GM19193 (cell line): ENCODE measurements around the gene CEP295NL.

Experiments
- POLR2A ChIP-seq: IDR thresholded peaks from 4 replicates; pipeline ENCODE4 v1.6.1; 2011; ENCODE audit not compliant: insufficient read depth, insufficient read length; ENCODE audit errors: extremely low read depth

The CEP295NL gene, protein sequence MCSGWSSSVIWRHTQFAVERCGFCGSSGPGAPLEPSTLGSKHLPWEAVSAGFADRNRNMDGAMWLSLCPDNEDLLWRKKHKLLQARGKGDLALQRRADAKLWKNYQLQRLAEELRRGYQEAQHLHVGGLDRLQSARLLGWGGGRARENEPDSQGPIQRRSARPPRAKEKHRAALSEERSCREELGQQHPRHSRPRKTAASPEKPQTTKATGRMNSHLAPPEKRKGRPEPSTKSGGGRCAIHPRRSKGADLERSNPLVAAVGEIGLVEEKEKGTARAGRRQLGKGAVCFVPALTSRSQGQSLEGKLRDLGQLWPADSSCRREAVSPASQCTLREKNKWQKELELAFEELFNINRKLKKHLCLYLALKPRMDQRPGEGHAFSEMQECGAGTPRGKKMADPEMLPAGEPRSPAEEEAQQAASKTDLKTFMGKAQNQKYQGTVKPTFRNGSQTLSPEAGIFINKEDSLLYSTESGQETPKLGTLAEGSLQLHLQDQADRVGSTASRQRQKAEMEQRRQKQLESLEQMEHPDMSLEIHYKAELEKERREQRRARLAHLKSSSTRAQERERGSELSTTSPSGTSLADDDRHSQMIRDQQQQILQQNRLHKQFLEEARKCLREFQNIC

DNA sequence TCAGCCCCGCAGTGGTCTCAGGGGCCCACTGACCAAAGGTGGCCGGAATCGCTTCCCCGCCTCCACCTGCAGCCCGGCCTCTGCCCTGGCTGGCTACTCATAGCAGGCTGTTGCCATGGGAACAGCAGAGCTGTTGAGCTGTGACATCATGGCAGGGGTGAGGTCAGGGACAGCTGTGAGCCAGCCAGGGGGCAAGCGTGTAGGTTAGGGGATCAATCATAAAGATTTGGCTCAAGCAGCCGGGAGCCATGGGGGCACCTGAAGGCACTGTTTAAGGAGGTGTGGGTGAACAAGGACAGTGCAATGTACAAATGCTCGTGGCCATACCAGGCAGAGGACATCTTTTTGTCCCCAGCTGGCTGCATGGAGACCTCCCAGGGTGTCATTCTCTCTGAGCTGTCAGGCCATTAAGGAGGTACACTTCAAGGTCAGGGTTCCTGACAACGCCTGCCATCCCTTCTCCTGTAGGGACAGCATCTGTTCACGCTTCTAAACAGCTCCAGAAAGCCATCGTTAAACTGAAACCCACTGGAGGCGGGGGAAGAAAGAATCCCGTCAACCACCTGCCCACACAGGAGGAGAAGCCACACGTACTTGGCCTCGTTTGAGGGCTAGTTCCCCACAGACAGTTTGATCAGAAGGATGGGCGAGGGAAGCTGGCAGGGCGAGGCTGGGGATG, at the start of gene CEP295NL:
TSS of gene CEP295NL (minus strand) at position 101 of the 679 bp plus-strand sequence. CDS start 1,373 bp downstream, outside the sequence.
- no peak for TF ChIP-seq POLR2A

DNA sequence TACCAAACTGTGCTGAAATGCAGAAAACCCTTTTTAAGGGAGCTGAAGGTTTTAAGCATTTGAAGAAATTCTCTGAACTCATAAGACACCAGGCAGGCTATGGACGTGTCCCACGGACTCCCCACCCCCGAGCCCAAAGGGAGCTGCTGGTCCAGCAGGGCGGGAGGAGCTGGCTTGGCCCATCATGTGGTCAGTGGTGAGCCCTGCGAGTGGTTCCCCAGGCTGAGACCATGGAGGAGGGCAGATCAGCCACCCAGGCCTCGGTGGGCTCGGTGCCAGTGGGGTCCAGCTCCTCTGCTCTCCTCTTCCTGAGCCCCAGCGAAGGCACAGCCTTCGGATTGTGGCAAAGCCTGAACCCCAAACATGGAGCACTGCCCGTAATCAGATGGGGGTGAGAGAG, 49.7 kb upstream of the CEP295NL start:
- TF ChIP-seq POLR2A: no peak

DNA sequence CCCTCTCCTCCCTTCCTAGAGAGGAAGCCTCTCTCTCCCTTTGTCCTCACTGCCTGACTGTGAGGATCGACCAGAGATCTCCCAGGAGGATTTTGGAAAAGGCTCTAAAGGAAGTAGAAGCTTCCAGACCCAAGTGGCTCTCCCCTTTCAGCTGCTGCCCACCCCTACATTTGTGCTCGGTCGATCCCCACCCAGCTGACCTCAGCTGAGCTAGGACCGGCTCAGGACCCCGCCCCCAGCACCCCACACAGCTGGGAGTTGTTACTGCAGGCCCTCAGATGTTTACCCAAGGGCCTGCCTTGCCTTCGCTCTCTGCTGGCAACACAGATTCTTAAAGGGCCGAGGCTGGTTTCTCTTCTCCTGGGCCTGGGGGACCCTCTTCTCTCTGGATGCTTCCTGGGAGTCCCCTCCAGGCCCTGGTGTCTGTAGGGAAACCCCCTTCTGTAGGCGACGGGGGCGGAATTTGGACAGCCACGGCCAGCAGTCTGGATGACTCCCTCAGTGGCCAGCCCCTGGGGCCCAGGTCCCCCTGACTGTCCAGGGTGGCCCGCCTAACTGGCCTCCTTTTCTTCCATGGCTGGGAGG, 49.1 kb upstream of the CEP295NL start:
- no peak for TF ChIP-seq POLR2A

DNA sequence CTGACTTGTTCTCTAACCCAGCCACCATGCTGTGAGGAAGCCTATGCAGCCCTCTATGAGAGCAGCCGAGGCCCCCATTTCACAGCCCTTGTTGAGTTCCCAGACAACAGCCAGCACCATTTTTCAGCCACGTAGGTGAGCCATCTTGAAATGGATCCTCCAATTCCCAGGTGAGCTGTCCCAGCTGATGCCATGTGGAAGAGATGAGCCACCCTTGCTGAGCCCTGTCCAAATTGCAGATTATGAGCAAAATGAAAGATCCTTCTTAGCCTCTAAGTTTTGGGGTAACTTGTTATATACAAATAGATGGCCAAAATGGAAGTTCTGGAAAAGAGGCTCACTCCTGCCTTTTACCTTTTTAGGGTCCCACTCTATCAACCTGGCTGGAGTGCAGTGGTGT, 47.9 kb upstream of the CEP295NL start:
- no peak for TF ChIP-seq POLR2A

DNA sequence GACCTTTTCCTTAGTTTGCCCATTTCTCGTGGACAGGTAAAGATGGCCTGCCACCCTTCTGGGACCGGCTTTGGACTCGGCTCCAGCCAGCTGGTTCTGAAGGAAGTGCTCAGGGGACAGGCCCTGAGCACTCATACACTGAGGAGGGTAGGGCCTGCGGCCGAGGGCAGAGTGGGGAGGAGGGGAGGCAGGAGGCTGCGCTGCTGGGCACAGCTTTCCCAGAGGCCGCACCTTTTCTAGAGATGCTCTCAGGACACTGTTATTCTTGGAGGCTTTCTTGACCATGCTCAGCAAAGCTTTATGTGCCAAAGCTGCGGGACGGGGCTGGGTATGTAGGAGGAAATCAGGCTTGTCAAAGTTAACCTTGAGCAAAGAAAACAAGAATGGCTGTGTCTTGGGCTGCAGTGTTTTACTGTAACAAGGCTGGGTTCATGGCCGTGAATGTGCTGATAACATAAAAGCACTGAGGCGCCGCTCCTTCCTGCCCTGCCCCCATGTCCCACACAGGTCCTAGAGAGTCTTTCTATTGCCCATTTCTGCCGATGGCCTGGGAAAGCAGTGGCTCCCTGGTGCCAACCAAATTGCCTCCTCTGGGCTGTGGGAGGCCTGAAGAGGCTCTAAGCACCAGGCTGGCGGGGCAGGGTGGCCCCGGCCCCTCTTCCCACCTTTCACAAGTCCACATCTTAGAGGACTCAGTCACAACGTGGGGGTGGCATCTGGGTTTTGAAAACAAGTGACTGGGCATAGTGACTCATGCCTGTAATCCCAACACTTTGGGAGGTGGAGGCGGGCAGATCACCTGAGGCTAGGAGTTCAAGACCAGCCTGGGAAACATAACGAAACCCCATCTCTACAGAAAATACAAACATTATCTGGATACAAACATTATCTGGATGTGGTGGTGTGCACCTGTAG, 44.5 kb upstream of the CEP295NL start:
- no peak for TF ChIP-seq POLR2A

DNA sequence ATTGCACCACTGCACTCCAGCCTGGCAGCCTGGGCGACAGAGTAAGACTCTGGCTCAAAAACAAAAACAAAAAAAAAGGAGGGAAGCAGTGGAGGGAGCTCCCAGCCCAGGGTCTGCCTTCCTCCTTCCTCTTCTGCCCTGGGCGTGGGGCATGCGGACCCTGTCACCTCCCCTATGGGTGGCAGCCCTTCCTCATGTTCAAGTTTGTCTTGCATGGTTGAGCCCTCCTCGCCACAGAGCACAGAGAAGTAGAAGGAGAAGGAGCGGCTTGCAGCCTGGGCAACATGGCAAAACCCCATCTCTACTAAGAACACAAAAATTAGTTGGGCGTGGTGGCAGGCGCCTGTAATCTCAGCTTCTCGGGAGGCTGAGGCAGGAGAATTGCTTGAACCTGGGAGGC, 43.6 kb upstream of the CEP295NL start:
- no peak for TF ChIP-seq POLR2A

DNA sequence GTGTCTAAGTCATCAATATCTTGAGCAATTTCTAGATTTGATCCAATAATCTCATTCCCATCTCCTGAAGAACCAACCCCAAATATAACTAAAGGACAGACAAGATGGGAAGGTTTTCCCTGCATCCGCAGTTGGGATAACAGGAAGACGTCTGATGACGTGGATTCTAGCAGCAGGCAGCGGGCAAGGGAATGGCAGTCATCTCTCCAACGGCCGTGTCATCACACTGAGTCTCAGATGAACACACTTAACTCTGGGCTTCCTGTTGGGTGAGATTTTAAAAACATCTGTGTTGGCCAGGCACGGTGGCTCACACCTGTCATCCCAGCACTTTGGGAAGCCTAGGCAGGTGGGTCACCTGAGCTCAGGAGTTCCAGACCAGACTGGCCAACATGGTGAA, 43.1 kb upstream of the CEP295NL start:
- no peak for TF ChIP-seq POLR2A

DNA sequence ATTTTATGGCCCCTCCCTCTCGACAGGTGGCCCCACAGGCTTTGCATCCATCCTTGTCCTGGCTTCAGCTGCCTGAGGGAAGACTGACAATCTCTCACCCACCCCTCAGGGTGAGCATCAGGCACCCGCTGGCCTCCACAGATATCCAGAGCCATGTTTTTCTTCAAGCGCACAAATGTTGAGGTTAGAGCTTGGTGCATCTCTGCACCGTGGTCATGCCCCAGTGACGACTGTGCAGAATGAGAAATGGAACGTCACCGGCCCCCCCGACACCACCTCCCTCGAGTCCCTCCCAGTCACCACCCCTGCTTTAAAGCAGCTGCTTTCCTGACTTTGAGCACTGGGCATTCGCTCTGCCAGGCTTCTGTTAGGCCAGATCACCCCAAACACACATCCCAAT, 42.0 kb upstream of the CEP295NL start:
- TF ChIP-seq POLR2A: no peak

DNA sequence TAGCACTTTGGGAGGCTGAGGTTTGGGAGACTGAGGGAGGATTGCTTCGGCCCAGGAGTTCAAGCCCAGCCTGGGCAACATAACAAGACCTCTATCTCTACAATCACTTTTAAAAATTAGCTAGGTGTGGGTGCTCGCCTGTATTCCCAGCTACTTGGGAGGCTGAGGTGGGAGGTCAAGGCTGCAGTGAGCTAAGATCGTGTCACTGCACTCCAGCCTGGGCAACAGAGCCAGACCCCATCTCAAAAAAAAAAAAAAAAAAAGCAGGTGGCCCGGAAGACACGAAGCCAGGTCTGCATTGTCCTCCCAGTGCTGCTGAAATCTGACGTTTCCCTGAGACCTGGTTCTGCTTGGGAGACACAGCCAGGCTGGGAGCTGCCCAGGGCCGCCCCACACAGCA, 41.0 kb upstream of the CEP295NL start:
- no peak for TF ChIP-seq POLR2A

DNA sequence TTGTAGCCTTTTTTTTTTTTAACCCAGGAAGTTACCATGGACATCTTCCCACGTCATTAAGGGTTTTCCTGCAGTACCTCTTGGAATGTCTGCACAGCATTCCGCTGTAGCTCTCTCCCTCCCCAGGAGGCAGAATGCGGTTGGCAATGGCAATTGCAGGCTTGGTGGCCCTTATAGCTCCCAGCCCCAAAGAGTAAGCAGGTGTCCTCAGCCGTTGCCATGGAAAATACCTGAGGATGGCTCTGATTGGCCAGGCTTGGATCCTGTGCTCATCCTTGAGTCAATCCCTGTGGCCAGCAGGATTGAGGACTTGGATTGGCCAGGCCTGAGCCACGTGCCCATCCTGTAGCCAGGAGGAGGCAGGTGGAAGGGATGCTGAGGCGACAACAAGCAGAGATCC, 37.7 kb upstream of the CEP295NL start:
- TF ChIP-seq POLR2A: no peak

DNA sequence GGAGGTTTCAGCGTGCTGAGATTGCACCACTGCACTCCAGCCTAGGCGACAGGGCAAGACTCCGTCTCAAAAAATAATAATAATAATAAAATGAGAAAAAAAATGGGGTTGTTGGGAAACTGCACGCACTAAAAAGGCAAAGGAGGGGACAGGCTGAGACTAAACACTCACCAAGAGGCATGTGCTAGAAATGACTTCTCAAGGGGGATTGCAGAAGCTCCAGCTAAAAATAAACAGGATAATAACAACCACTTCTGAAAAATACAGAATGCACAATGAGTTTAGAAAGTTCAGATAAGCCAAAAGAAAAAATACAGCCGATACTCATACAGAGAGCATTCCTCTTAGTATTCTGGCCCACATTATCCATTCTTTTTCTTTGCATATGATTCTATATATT, 37.3 kb upstream of the CEP295NL start:
- no peak for TF ChIP-seq POLR2A

DNA sequence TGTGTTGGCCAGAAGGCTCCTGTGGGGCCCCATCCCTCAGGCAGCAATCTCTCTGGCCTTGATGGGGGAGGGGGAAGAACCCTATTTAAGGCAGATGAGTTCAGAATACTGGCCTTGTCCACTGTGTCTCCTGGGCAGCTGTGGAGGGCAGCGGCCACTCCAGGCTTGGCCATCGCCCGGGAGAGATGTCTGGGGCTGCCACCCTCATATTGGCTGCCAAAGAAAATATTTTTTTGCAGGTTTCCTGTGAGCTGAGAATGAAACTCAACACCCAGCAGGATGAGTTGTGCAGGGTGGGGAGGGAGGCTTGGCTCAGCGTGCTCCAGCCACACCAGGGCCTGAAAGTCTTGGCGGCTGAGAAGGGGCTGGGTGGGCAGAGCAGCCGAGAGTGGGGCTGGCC, 36.6 kb upstream of the CEP295NL start:
- no peak for TF ChIP-seq POLR2A

DNA sequence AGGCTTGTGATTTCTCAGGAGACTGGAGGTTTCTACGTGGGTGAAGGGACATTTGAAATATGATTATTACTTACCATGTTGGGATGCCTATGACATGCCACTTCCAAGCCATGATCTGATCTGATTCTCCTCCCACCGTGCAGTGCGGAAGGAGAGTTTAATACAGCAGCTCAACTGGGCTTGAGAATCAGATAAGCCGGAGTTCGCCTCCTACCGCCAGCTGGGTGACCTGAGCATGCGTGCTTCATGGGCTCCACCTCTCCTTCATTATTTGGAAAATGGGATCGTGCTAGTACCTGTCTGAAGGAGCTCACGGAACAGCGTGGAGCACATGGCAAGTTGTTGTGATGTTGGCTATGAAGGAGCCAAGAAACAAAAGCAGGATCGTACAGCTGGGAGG, 34.6 kb upstream of the CEP295NL start:
- TF ChIP-seq POLR2A: no peak

DNA sequence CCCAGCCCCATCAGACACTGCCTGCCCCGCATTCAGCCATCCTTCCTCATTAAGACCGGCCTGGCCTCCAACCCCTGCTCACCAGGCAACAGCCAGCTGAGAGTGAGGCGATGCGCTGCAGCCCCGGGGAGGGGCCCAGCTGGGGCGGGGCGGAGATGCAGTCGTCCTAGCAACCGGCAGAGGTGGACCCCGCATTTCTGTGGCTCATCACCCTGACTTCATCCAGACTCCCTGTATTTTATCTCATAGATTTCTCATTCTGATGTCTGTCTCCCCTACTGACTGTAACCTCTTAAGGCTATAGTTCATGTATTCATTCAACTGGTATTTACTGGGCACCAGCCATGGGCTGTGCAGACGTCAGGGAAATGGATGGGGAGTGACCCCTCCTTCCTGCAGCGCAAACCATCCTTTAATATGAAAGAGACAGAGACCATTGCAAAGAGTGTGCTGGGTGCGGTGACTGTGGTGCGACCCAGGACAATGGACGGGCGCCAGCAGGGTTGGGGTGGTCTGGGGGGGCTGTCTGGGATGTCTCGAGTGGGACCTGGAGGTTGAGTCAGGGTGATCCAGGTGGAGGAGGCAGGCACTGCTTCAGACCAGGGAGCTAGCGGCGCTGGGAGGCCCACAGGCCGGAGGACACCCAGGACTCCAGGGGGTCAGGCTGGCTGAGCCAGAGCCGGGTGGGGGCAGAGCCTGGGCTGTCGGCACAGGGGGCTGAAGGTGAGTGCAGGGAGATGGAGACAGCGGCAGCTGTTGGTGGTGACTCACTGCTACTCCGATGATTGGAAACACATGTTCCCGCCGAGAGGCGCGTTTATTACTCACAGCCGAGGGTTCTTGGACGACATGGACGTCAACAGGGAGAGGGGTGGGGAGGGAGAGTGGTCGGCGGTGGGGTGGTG, 32.7 kb upstream of the CEP295NL start:
- no peak for TF ChIP-seq POLR2A
